Measurements from ENCODE around the gene KLHDC4.

KLHDC4 gene

GRCh38 chr16:87701505-87701921 is 64.3 kb downstream of the KLHDC4 start:
- DNase-seq (ENCODE audit: low read depth in 1 of 2, low spot score in 1 of 2), result no peak

GRCh38 chr16:87701078-87701460 is 64.7 kb downstream of the KLHDC4 start:
- no peak for DNase-seq (ENCODE audit: low read depth in 1 of 2, low spot score in 1 of 2)

- no peak for DNase-seq (ENCODE audit: low read depth in 1 of 2, low spot score in 1 of 2)
Observed at GRCh38 chr16:87700406-87701077, 65.2 kb downstream of the KLHDC4 start.

- no peak for DNase-seq (ENCODE audit: low read depth in 1 of 2, low spot score in 1 of 2)
Observed at GRCh38 chr16:87698676-87699199, 67.0 kb downstream of the KLHDC4 start.

GRCh38 chr16:87698241-87698640 is 67.5 kb downstream of the KLHDC4 start:
- DNase-seq (ENCODE audit: low read depth in 1 of 2, low spot score in 1 of 2), result no peak

GRCh38 chr16:87697792-87698191 is 68.0 kb downstream of the KLHDC4 start:
- DNase-seq (ENCODE audit: low read depth in 1 of 2, low spot score in 1 of 2), result no peak

- DNase-seq (ENCODE audit: low read depth in 1 of 2, low spot score in 1 of 2), result no peak
Observed at GRCh38 chr16:87697256-87697655, 68.5 kb downstream of the KLHDC4 start.

- no peak for DNase-seq (ENCODE audit: low read depth in 1 of 2, low spot score in 1 of 2)
Observed at GRCh38 chr16:87696726-87697125, 69.1 kb downstream of the KLHDC4 start.

- DNase-seq (ENCODE audit: low read depth in 1 of 2, low spot score in 1 of 2), result no peak
Observed at GRCh38 chr16:87695534-87695933, 70.3 kb downstream of the KLHDC4 start.

GRCh38 chr16:87694441-87695125 is 71.2 kb downstream of the KLHDC4 start:
- no peak for DNase-seq (ENCODE audit: low read depth in 1 of 2, low spot score in 1 of 2)

- no peak for DNase-seq (ENCODE audit: low read depth in 1 of 2, low spot score in 1 of 2)
Observed at GRCh38 chr16:87693827-87694226, 72.0 kb downstream of the KLHDC4 start.

GRCh38 chr16:87692756-87693155 is 73.0 kb downstream of the KLHDC4 start:
- DNase-seq (ENCODE audit: low read depth in 1 of 2, low spot score in 1 of 2), result no peak

GRCh38 chr16:87692176-87692575 is 73.6 kb downstream of the KLHDC4 start:
- no peak for DNase-seq (ENCODE audit: low read depth in 1 of 2, low spot score in 1 of 2)

GRCh38 chr16:87691686-87692079 is 74.1 kb downstream of the KLHDC4 start:
- no peak for DNase-seq (ENCODE audit: low read depth in 1 of 2, low spot score in 1 of 2)

GRCh38 chr16:87690911-87691685 is 74.7 kb downstream of the KLHDC4 start:
- DNase-seq (ENCODE audit: low read depth in 1 of 2, low spot score in 1 of 2), result no peak

GRCh38 chr16:87689956-87690465 is 75.8 kb downstream of the KLHDC4 start:
- no peak for DNase-seq (ENCODE audit: low read depth in 1 of 2, low spot score in 1 of 2)

- DNase-seq (ENCODE audit: low read depth in 1 of 2, low spot score in 1 of 2), result no peak
Observed at GRCh38 chr16:87688876-87689815, 76.6 kb downstream of the KLHDC4 start.

- no peak for DNase-seq (ENCODE audit: low read depth in 1 of 2, low spot score in 1 of 2)
Observed at GRCh38 chr16:87687998-87688529, 77.7 kb downstream of the KLHDC4 start.

- no peak for DNase-seq (ENCODE audit: low read depth in 1 of 2, low spot score in 1 of 2)
Observed at GRCh38 chr16:87687126-87687910, 78.5 kb downstream of the KLHDC4 start.

Data from activated CD4-positive, alpha-beta T cell treated with anti-CD3 and anti-CD28 coated beads, Interleukin-2, amount 50 U/mL, for 24 hours (primary cell).